ENCODE data around the gene NME8. TPM values are rescaled to one million over a fixed set of nuclear protein-coding genes. Genes with fewer than 3 reads are reported as not detected.

Gene NME8
- total and polyA plus RNA-seq, 2 experiments from 2014 or later, result 0.14 to 1.3 TPM

DNA sequence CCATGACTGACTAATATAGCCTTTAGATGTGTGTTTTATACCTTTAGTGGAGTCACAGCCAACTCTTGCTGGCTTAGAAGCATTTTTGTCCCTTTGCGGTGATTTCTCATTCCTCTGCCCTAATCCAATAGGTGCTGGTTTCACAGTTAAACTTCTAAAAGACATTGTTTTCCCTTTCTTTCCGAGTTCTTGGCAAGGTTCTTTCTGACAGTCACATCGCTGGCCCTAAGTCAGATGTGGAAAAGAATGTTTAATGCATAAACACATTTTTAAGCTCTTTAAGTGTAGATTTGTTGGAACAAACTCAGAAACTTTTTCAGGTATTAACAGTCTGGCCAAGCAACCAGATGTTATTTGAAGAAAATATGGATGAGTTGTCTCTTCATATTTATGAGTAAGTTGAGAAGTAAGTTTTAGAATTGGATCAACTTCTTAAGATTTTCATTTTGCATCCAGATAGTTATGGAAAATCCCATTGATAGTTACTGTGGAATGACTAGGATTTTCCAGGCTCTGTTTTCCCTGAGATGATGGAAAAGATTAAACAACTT is 76.2 kb downstream of the NME8 start (continued):
- TF ChIP-seq, protein P1, sequence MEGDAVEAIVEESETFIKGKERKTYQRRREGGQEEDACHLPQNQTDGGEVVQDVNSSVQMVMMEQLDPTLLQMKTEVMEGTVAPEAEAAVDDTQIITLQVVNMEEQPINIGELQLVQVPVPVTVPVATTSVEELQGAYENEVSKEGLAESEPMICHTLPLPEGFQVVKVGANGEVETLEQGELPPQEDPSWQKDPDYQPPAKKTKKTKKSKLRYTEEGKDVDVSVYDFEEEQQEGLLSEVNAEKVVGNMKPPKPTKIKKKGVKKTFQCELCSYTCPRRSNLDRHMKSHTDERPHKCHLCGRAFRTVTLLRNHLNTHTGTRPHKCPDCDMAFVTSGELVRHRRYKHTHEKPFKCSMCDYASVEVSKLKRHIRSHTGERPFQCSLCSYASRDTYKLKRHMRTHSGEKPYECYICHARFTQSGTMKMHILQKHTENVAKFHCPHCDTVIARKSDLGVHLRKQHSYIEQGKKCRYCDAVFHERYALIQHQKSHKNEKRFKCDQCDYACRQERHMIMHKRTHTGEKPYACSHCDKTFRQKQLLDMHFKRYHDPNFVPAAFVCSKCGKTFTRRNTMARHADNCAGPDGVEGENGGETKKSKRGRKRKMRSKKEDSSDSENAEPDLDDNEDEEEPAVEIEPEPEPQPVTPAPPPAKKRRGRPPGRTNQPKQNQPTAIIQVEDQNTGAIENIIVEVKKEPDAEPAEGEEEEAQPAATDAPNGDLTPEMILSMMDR (conservative IDR thresholded peaks at IDR 0.05; ENCODE audit: low read depth in 2 of 2), result no peak
- TF ChIP-seq STAT1 (IDR thresholded peaks at IDR 0.05; ENCODE audit: unreplicated experiment), result no peak
- TF ChIP-seq, protein P2, sequence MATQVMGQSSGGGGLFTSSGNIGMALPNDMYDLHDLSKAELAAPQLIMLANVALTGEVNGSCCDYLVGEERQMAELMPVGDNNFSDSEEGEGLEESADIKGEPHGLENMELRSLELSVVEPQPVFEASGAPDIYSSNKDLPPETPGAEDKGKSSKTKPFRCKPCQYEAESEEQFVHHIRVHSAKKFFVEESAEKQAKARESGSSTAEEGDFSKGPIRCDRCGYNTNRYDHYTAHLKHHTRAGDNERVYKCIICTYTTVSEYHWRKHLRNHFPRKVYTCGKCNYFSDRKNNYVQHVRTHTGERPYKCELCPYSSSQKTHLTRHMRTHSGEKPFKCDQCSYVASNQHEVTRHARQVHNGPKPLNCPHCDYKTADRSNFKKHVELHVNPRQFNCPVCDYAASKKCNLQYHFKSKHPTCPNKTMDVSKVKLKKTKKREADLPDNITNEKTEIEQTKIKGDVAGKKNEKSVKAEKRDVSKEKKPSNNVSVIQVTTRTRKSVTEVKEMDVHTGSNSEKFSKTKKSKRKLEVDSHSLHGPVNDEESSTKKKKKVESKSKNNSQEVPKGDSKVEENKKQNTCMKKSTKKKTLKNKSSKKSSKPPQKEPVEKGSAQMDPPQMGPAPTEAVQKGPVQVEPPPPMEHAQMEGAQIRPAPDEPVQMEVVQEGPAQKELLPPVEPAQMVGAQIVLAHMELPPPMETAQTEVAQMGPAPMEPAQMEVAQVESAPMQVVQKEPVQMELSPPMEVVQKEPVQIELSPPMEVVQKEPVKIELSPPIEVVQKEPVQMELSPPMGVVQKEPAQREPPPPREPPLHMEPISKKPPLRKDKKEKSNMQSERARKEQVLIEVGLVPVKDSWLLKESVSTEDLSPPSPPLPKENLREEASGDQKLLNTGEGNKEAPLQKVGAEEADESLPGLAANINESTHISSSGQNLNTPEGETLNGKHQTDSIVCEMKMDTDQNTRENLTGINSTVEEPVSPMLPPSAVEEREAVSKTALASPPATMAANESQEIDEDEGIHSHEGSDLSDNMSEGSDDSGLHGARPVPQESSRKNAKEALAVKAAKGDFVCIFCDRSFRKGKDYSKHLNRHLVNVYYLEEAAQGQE (IDR thresholded peaks at IDR 0.05; ENCODE audit: unreplicated experiment), result no peak
- TF ChIP-seq, protein P3, sequence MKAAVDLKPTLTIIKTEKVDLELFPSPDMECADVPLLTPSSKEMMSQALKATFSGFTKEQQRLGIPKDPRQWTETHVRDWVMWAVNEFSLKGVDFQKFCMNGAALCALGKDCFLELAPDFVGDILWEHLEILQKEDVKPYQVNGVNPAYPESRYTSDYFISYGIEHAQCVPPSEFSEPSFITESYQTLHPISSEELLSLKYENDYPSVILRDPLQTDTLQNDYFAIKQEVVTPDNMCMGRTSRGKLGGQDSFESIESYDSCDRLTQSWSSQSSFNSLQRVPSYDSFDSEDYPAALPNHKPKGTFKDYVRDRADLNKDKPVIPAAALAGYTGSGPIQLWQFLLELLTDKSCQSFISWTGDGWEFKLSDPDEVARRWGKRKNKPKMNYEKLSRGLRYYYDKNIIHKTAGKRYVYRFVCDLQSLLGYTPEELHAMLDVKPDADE (IDR thresholded peaks at IDR 0.05), result no peak
- no peak for TF ChIP-seq JUNB (IDR thresholded peaks at IDR 0.05; ENCODE audit: unreplicated experiment)
- no peak for TF ChIP-seq CREB1 (CRISPR knock-in tag; IDR thresholded peaks at IDR 0.05; ENCODE audit: low read depth)

DNA sequence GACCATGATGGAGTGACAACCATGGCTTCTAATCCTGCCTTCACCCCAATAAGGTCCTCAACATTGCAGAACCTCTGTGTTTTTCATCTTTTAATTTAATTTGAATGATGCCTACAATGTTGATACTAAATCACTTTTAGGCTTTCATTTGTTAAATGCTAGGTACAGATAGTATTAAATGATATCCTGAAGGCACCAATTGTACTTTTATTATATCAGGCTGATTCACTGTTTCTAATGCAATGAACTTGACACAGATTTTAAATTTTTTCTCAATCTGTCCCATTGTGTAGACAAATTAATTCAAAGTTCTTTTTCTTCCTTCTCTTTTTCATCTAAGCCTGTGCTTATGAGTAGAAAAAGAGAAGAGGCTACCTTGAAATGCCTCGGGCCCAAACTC is 77.2 kb downstream of the NME8 start:
- Mint-ChIP-seq H3K9me3 (no peaks in the 10 kb centered on the region), H3K4me3 (no peak overlapping the region), H3K27me3 (ENCODE audit: insufficient read depth, low read depth, poor library complexity) (peaks cover 4% of the 10 kb centered on the region), H3K4me1 (peaks cover 3% of the 10 kb centered on the region; the same call in 1 of the 3 replicates), H3K27ac (no peak overlapping the region), H3K36me3 (ENCODE audit: low read depth) (no peaks in the 10 kb centered on the region; the same call in 2 of the 3 replicates)
- Histone ChIP-seq H3K4me3 (no peak overlapping the region), H3F3A (replicated peaks; ENCODE audit: low read depth) (no peaks in the 10 kb centered on the region), H3K79me2 (replicated peaks; ENCODE audit: insufficient read depth) (0 out of 2 replicates have a peak, but pooled peaks cover 8% of the 10 kb centered on the region), H3K27me3 (ENCODE audit: insufficient read depth) (peaks cover 9% of the 10 kb centered on the region; the same call in 1 of the 2 replicates), H3K9me2 (ENCODE audit: insufficient read depth) (no peaks in the 10 kb centered on the region), H2AFZ (no peak overlapping the region), H3K4me1 (ENCODE audit: insufficient read depth) (peaks cover 6% of the 10 kb centered on the region; the same call in 1 of the 2 replicates), H3K36me3 (ENCODE audit: insufficient read depth) (no peaks in the 10 kb centered on the region), H4K20me1 (replicated peaks; ENCODE audit: insufficient read depth) (no peaks in the 10 kb centered on the region), H3K27ac (ENCODE audit: low read depth) (no peak overlapping the region), H3K4me2 (no peak overlapping the region)
- TF ChIP-seq ZNF114 (CRISPR knock-in tag; IDR thresholded peaks at IDR 0.05), result no peak
- ATAC-seq (no peak), DNase-seq (ENCODE audit: low spot score) (no peak)

Data from GM23338 (cell line).